Peyer's patch (tissue), 4 donors: ENCODE measurements around the gene REX1BD. TPM values are rescaled to one million over a fixed set of nuclear protein-coding genes. Genes with fewer than 3 reads are reported as not detected.
"Not testable (repeated sequence)": the region's sequence is repeated elsewhere in the genome, so short reads cannot be mapped to it uniquely, and the experiment has no call there.

Experiments used
- DNase-seq, 3 donors: peaks; one replicate each; pipeline ENCODE4 v3.0.0-alpha.2; 2017 to 2019
- H3K27ac ChIP-seq, 4 donors: fragments of 200-600 bp; sonication (generic); one replicate each; pipeline ENCODE4 v1.5.1; 2016 to 2019
- H3K27me3 ChIP-seq, 2 donors: fragments of 200-600 bp; sonication (generic); one replicate each; pipeline ENCODE4 v1.5.1; 2019
- H3K36me3 ChIP-seq, 3 donors: fragments of 200-600 bp; sonication (generic); one replicate each; pipeline ENCODE4 v1.5.1; 2016 to 2019
- H3K4me1 ChIP-seq, 4 donors: fragments of 200-600 bp; sonication (generic); one replicate each; pipeline ENCODE4 v1.5.1; 2016 to 2019
- H3K4me3 ChIP-seq, 4 donors: fragments of 200-600 bp; sonication (generic); 1 replicate in 3 of 4; 2 replicates in 1 of 4; pipeline ENCODE4 v1.5.1; 2016 to 2019; ENCODE audit warnings: mild to moderate bottlenecking in 1 of 4
- H3K9me3 ChIP-seq, 4 donors: fragments of 200-600 bp; sonication (generic); one replicate each; pipeline ENCODE4 v1.5.1; 2016 to 2019; ENCODE audit warnings: mild to moderate bottlenecking in 1 of 4
- POLR2A ChIP-seq, 2 donors: fragments of 450-650 bp; IDR thresholded peaks; one replicate each; pipeline ENCODE4 v1.5.1; 2017; ENCODE audit warnings: antibody characterized with exemption in 2 of 2, mild to moderate bottlenecking in 2 of 2, moderate library complexity in 2 of 2
- total RNA-seq, 4 donors: library from RNA; depleted of rRNA; stranded (reverse); fragments of >200 nt; gene quantifications; one replicate each; pipeline ENCODE4 v1.1.0, GENCODE V29; 2016
- TF ChIP-seq, protein P1 (sequence below), 6 experiments: fragments of 450-650 bp in 4 of 6; fragments of 200-600 bp in 2 of 6; sonication (generic) in 1 of 6; IDR thresholded peaks; one replicate each; pipeline ENCODE4 v1.5.1; 2017 to 2019; ENCODE audit warnings: antibody characterized with exemption in 6 of 6, mild to moderate bottlenecking in 3 of 6, moderate library complexity in 1 of 6

Gene REX1BD
- total RNA-seq, 4 donors from 2014 or later, result 68.1 to 76.3 (median 72.2) TPM

DNA sequence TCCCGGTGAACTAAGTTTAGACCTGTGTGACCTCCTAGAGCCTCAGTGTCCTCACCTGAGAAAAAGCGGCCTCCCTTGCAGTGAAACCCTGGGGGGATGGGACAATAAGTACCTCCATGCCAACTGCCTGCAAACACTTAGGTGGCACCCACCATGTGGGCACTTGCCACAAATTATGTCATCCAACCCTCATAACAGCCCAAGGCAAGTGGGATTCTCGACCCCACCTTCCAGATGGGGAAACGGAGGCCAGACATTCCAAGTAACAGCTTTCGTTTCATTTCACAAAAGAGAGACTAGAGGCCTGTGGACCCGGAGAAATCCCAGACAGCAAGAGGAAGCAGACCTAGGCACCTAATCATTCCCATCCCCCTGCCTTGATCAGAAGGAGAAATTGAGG lies 6.9 kb downstream of the REX1BD start:
- DNase-seq, result no peak
- no peaks in the 10 kb centered on the region for H3K9me3 ChIP-seq
- peaks cover 0 to 8% (median 0%) of the 10 kb centered on the region in 3 donors for H3K36me3 ChIP-seq
- TF ChIP-seq POLR2A (IDR thresholded peaks at IDR 0.05), result no peak
- TF ChIP-seq, protein P1, sequence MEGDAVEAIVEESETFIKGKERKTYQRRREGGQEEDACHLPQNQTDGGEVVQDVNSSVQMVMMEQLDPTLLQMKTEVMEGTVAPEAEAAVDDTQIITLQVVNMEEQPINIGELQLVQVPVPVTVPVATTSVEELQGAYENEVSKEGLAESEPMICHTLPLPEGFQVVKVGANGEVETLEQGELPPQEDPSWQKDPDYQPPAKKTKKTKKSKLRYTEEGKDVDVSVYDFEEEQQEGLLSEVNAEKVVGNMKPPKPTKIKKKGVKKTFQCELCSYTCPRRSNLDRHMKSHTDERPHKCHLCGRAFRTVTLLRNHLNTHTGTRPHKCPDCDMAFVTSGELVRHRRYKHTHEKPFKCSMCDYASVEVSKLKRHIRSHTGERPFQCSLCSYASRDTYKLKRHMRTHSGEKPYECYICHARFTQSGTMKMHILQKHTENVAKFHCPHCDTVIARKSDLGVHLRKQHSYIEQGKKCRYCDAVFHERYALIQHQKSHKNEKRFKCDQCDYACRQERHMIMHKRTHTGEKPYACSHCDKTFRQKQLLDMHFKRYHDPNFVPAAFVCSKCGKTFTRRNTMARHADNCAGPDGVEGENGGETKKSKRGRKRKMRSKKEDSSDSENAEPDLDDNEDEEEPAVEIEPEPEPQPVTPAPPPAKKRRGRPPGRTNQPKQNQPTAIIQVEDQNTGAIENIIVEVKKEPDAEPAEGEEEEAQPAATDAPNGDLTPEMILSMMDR (IDR thresholded peaks at IDR 0.05), result no peak
- peaks cover 0 to 7% of the 10 kb centered on the region in 2 donors for H3K27me3 ChIP-seq
- H3K4me3 ChIP-seq, result no peak overlapping the region
- H3K27ac ChIP-seq, result no peak overlapping the region
- H3K4me1 ChIP-seq, result peaks cover 0 to 17% (median 10%) of the 10 kb centered on the region in 4 donors

DNA sequence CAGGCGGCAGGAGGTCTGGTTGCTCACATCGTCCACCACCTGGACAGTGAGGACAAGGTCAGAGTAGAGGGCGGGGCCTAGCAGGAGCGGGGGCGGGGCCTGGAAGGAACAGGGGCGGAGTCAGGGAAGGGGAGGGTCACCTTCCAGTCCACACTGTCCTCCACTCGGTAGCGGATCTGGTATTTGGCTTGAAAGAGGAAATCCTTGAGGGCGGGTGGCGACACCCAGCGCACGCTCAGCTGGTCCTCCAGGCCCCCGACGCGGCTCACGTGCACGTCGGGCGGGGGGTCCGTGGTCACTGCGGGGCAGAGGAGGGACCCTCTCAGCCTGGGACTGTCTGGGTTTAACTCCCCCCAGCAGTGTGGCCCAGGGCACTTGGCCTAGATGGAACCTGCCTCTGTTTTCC lies 8.2 kb downstream of the REX1BD start:
- Histone ChIP-seq H3K27me3 (peaks cover 0 to 7% of the 10 kb centered on the region in 2 donors), H3K4me1 (peaks cover 0 to 17% (median 10%) of the 10 kb centered on the region in 4 donors), H3K9me3 (no peaks in the 10 kb centered on the region), H3K36me3 (no peaks in the 10 kb centered on the region), H3K27ac (no peak overlapping the region), H3K4me3 (no peak overlapping the region)
- TF ChIP-seq, protein P1 (IDR thresholded peaks at IDR 0.05), result no peak
- no peak for TF ChIP-seq POLR2A (IDR thresholded peaks at IDR 0.05)
- peak in 2 of 3 donors; percentile 67 to 74 for DNase-seq

DNA sequence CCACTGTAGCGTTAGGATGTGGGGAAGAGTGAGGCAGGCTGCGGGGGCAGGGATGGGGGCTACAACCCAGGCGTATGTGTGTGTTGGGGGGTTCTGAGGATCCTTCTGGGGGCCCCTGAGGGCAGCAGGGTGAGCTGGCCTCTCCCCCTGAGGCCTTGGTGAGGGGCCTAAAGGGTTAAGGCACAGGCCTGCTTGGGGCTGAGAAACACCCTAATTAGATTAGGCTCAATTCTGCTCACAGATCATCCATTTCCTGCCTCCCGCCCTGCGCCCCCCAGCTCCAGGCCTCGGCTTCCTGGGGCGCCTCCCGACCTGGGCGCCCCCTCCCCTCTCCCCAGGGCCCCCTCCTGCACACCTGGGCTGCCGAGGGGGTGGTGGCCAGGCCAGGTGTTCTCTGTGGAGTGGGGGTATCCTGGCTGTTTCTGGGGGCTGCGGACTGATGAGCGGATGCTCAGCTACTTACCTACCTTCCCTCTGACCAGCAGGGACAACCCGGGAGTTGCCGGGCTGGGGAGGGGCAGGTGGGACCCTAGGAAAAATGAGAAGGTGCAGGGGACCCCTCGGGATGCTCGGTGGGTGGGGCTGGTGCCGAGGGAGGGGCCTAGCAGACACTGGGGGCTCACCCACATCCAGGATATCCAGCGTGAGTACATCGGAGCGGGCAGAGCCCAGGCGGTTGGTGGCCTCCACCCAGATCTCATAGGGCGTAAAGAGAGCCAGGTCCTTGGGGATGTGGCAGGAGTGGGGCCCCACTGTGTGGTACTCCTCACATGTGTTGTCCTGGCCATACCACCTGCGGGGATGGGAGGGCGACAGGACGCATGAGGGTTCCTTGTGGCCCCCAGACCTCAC lies 9.4 kb downstream of the REX1BD start:
- Histone ChIP-seq H3K27me3 (peaks cover 0 to 7% of the 10 kb centered on the region in 2 donors), H3K36me3 (no peaks in the 10 kb centered on the region), H3K4me1 (peaks cover 0 to 17% (median 10%) of the 10 kb centered on the region in 4 donors), H3K9me3 (no peaks in the 10 kb centered on the region), H3K27ac (no peak overlapping the region), H3K4me3 (no peak overlapping the region)
- no peak for TF ChIP-seq POLR2A (IDR thresholded peaks at IDR 0.05)
- TF ChIP-seq, protein P1 (IDR thresholded peaks at IDR 0.05), result no peak
- DNase-seq, result no peak

DNA sequence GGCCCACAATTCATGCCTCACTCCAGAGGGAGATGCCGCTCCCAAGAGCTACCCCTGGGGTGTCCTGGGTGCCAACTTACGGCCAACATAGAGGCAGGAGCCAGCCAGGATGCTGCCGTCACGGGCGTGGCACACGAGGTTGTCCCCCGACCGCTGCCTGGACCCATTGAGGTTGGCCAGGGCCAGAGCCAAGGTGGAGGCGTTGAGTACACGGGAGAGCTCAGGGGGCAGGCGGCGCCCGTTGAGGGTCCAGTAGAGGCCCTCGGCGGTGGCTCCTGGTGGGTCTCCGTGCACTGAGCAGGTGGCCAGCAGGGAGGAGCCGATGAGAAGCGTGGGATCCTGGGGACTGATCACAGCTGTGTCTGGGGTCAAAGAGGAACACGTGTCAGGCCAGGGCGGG lies 10.9 kb downstream of the REX1BD start:
- no peak for TF ChIP-seq POLR2A (IDR thresholded peaks at IDR 0.05)
- TF ChIP-seq, protein P1 (IDR thresholded peaks at IDR 0.05), result no peak
- H3K27ac ChIP-seq, result no peak overlapping the region
- DNase-seq, result no peak
- no peak overlapping the region for H3K4me3 ChIP-seq
- H3K4me1 ChIP-seq, result peaks cover 0 to 21% (median 10%) of the 10 kb centered on the region in 4 donors
- H3K27me3 ChIP-seq, result peaks cover 0 to 20% of the 10 kb centered on the region in 2 donors
- H3K9me3 ChIP-seq, result no peaks in the 10 kb centered on the region
- no peaks in the 10 kb centered on the region for H3K36me3 ChIP-seq

DNA sequence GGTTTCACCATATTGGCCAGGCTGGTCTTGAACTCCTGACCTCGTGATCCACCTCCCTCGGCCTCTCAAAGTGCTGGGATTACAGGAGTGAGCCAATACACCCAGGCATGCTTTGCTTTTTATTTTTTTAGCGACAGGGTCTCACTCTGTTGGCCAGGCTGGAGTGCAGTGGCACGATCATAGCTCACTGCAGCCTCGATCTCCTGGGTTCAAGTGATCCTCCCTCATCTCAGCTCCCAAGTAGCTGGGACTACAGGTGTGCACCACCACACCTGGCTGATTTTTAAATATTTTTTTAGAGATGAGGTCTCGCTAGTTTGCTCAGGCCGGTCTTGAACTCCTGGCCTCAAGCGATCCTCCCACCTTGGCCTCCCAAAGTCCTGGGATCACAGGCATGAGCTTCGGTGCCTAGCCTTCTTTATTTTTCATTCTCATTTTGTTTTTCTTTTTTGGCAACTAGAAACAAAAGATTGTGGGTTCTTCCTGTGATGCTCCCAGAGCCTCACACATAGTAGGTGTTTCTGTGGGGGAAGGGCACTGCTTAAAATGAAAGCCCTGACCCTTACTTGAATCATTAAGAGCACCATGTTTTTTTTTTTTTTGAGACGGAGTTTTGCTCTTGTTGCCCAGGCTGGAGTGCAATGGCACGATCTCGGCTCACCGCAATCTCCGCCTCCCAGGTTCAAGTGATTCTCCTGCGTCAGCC lies 12.2 kb downstream of the REX1BD start:
- DNase-seq, H3K36me3 ChIP-seq, H3K9me3 ChIP-seq, H3K27ac ChIP-seq, H3K4me3 ChIP-seq: not testable (repeated sequence)
- H3K4me1 ChIP-seq, result peaks cover 0 to 15% (median 2%) of the 10 kb centered on the region in 4 donors
- H3K27me3 ChIP-seq, result peaks cover 0 to 34% of the 10 kb centered on the region in 2 donors

DNA sequence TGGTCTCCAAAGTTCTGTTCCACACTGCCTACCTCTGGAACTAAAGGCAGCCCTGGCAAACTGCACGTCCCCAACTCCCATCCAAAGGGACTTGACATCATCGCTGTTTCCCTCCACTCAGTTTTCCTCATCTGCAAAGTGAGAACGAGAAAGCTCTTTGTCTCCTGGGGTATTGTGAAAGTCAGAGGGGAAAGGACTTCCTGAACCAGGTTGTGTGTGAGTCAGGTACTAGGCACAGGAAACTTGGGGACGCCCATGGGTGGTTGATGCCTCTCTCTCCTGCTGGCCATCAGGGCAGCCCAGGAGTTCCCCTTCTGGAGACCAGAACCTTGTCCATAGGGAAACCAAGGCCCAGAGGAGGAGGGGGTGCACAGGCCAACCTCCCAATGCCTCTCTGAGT lies 13.3 kb downstream of the REX1BD start:
- no peak for DNase-seq
- no peaks in the 10 kb centered on the region for H3K9me3 ChIP-seq
- peaks cover 0 to 33% of the 10 kb centered on the region in 2 donors for H3K27me3 ChIP-seq
- no peak overlapping the region for H3K4me3 ChIP-seq
- H3K4me1 ChIP-seq, result peaks cover 0 to 22% (median 5%) of the 10 kb centered on the region in 4 donors
- H3K27ac ChIP-seq, result no peak overlapping the region
- TF ChIP-seq POLR2A (IDR thresholded peaks at IDR 0.05), result no peak
- TF ChIP-seq, protein P1 (IDR thresholded peaks at IDR 0.05), result no peak
- no peaks in the 10 kb centered on the region for H3K36me3 ChIP-seq
